Upper lobe of left lung (tissue), 6 donors: Measurements from ENCODE around the gene FLCN. TPM values are rescaled to one million over a fixed set of nuclear protein-coding genes. Genes with fewer than 3 reads are reported as not detected.

Experiments used
- ATAC-seq, 2 donors: fragments of 200-7000 bp; cut with Tn5 transposase; one replicate each; pipeline ENCODE4 v1.9.1; 2022; ENCODE audit warnings: mild to moderate bottlenecking in 2 of 2, moderate library complexity in 2 of 2; ENCODE audit not compliant: low FRiP score in 2 of 2
- DNase-seq, 2 donors: peaks; one replicate each; pipeline ENCODE4 v3.0.0-alpha.2; 2019 to 2020
- H3K27ac ChIP-seq, 4 donors: fragments of 200-600 bp; sonication (generic); one replicate each; pipeline ENCODE4 v1.5.1; 2016 to 2019
- H3K27me3 ChIP-seq, 4 donors: fragments of 200-600 bp; sonication (generic); one replicate each; pipeline ENCODE4 v1.5.1; 2017 to 2019
- H3K36me3 ChIP-seq, 4 donors: fragments of 200-600 bp; sonication (generic); one replicate each; pipeline ENCODE4 v1.5.1; 2016 to 2019
- H3K4me1 ChIP-seq, 4 donors: fragments of 200-600 bp; sonication (generic); one replicate each; pipeline ENCODE4 v1.5.1; 2018 to 2019
- H3K4me3 ChIP-seq, 4 donors: fragments of 200-600 bp; sonication (generic); one replicate each; pipeline ENCODE4 v1.5.1; 2017 to 2019; ENCODE audit warnings: mild to moderate bottlenecking in 2 of 4, moderate library complexity in 1 of 4
- H3K9me3 ChIP-seq, 4 donors: fragments of 200-600 bp; sonication (generic); one replicate each; pipeline ENCODE4 v1.5.1; 2018 to 2019
- EP300 ChIP-seq, 4 donors: sonication (generic); formaldehyde crosslinking; IDR thresholded peaks; one replicate each; pipeline ENCODE4 v1.5.1; 2017; ENCODE audit warnings: antibody characterized with exemption in 4 of 4, control low read depth in 2 of 4
- POLR2A ChIP-seq, 4 donors: fragments of 450-650 bp; IDR thresholded peaks; one replicate each; pipeline ENCODE4 v1.5.1; 2016 to 2017; ENCODE audit warnings: antibody characterized with exemption in 4 of 4, mild to moderate bottlenecking in 2 of 4
- POLR2AphosphoS5 ChIP-seq, 2 donors: sonication (generic); formaldehyde crosslinking; IDR thresholded peaks; one replicate each; pipeline ENCODE4 v1.5.1; 2017; ENCODE audit warnings: antibody characterized with exemption in 2 of 2
- WGBS, 2 donors: methylation state at CpG; one replicate each; pipeline ENCODE4 v1.1.5; 2017 to 2018; 5-methylcytosine and 5-hydroxymethylcytosine counted together
- total RNA-seq, 6 donors: library from RNA; depleted of rRNA in 4 of 6; stranded (reverse); fragments of >200 nt in 4 of 6; gene quantifications; one replicate each; pipeline versions ENCODE4 v1.1.0 to v1.2.1, GENCODE V29; 2016 to 2021
- TF ChIP-seq, protein P1 (sequence below), 6 experiments: fragments of 450-650 bp in 4 of 6; fragments of 200-600 bp in 2 of 6; sonication (generic) in 2 of 6; IDR thresholded peaks; one replicate each; pipeline ENCODE4 v1.5.1; 2016 to 2019; ENCODE audit warnings: antibody characterized with exemption in 6 of 6
- donor health status: DM: no; HTN: no; CAD: no; lungs with moderate emphysema.
- donor health status: DM: no; HTN: yes; CAD: no; lungs with severe emphysema.

Gene FLCN
- total RNA-seq, 6 donors from 2014 or later: 62.3 to 420 (median 103) TPM

DNA sequence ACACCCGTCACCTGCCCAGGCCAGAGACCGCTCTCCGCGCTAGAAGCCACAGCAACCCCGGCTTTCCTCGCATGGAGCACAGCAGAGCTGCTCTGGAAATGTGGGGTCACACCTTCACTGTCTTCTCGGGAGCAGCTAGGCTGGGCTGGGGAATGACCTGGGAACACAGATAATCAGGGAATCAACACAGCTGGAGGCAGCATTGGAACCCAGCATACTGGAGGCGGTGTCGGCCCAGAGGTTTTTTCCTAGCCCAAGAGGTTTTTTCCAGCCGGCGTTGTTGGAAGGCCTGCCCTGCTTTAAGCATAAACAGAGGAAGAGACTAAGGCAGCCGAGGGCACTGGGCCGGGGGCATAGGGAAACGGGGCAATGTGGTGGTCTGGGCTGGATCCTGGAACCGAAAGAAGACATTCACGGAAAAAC lies 30.0 kb downstream of the FLCN start:
- peak overlapping the region; percentile 76 to 85 (median 80) for H3K27ac ChIP-seq
- peaks cover 30 to 31% (median 30%) of the 10 kb centered on the region in 4 donors for H3K4me1 ChIP-seq
- peak overlapping the region in 2 of 4 donors; percentile 64 to 66 for H3K4me3 ChIP-seq
- TF ChIP-seq POLR2A (IDR thresholded peaks at IDR 0.05) (no peak), EP300 (IDR thresholded peaks at IDR 0.05) (no peak), POLR2AphosphoS5 (IDR thresholded peaks at IDR 0.05) (no peak)
- TF ChIP-seq, protein P1, sequence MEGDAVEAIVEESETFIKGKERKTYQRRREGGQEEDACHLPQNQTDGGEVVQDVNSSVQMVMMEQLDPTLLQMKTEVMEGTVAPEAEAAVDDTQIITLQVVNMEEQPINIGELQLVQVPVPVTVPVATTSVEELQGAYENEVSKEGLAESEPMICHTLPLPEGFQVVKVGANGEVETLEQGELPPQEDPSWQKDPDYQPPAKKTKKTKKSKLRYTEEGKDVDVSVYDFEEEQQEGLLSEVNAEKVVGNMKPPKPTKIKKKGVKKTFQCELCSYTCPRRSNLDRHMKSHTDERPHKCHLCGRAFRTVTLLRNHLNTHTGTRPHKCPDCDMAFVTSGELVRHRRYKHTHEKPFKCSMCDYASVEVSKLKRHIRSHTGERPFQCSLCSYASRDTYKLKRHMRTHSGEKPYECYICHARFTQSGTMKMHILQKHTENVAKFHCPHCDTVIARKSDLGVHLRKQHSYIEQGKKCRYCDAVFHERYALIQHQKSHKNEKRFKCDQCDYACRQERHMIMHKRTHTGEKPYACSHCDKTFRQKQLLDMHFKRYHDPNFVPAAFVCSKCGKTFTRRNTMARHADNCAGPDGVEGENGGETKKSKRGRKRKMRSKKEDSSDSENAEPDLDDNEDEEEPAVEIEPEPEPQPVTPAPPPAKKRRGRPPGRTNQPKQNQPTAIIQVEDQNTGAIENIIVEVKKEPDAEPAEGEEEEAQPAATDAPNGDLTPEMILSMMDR (IDR thresholded peaks at IDR 0.05): no peak
- ATAC-seq (peak in 1 of 2 donors; percentile 43), DNase-seq (no peak)
- H3K36me3 ChIP-seq: peaks cover 0 to 12% (median 11%) of the 10 kb centered on the region in 4 donors
- H3K9me3 ChIP-seq: no peaks in the 10 kb centered on the region
- H3K27me3 ChIP-seq: no peaks in the 10 kb centered on the region
- whole genome bisulfite sequencing, 2 donors: 55 to 75% methylated on average over 15 to 16 of the region's 16 CpGs

DNA sequence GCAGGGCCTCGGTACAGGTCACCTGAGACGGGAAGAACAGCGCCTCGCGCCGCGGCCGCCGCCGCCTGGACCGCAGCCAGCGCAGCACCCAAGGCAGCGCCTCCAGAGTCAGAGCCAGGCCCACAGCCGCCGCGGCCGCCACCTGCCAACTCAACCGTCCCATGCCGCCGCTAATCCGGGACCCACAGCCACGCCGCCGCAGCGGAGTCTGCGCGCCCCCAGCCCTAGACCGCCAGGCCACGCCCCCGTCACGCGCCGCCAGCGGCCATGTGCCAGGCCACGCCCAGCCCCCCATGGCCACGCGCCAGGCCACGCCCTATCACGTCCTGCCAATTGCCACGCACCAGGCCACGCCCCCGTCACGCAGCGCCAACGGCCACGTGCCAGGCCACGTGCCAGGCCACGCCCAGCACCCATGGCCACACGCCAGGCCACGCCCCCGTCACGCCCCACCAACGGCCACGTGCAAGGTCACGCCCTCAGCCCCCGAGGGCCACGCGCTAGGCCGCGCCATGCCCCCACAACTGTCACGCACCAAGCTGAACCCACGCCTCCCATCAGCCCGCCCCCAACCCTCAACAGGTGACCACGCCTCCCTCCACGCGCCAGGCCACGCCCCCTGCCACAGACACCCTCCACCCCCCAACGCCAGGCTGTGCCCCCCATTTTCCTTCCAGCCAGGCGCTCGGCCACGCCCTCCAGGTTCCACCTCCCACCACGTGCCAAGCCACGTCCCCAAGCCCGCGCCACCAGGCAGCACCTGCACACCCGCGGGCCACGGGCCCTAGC lies 30.6 kb downstream of the FLCN start, which contains the start of gene PLD6:
PLD6 (minus strand) TSS at position 210 of the 789 bp plus-strand sequence; CDS start at position 163, 47 bp downstream.
- no peaks in the 10 kb centered on the region for H3K9me3 ChIP-seq
- DNase-seq: peak; percentile 83 to 98
- WGBS, 2 donors: 36 to 64% methylated on average over 15 to 39 of the region's 78 CpGs
- H3K27me3 ChIP-seq: no peaks in the 10 kb centered on the region
- peaks cover 0 to 10% (median 7%) of the 10 kb centered on the region in 4 donors for H3K36me3 ChIP-seq
- peak within 1 kb of the TSS; percentile 76 to 85 (median 80) for H3K27ac ChIP-seq
- TF ChIP-seq EP300 (IDR thresholded peaks at IDR 0.05): peak in 2 of 4 donors; percentile 28 to 86
- TF ChIP-seq, protein P1 (IDR thresholded peaks at IDR 0.05): peak in 4 of 6 experiments; percentile 5 to 33 (median 10)
- TF ChIP-seq POLR2AphosphoS5 (IDR thresholded peaks at IDR 0.05): peak; percentile 63 to 82
- peak in 2 of 4 donors; percentile 39 to 52 for TF ChIP-seq POLR2A (IDR thresholded peaks at IDR 0.05)
- H3K4me1 ChIP-seq: peaks cover 30 to 31% (median 30%) of the 10 kb centered on the region in 4 donors
- peak; percentile 61 to 89 for ATAC-seq
- peak within 1 kb of the TSS; percentile 43 to 66 (median 54) for H3K4me3 ChIP-seq

DNA sequence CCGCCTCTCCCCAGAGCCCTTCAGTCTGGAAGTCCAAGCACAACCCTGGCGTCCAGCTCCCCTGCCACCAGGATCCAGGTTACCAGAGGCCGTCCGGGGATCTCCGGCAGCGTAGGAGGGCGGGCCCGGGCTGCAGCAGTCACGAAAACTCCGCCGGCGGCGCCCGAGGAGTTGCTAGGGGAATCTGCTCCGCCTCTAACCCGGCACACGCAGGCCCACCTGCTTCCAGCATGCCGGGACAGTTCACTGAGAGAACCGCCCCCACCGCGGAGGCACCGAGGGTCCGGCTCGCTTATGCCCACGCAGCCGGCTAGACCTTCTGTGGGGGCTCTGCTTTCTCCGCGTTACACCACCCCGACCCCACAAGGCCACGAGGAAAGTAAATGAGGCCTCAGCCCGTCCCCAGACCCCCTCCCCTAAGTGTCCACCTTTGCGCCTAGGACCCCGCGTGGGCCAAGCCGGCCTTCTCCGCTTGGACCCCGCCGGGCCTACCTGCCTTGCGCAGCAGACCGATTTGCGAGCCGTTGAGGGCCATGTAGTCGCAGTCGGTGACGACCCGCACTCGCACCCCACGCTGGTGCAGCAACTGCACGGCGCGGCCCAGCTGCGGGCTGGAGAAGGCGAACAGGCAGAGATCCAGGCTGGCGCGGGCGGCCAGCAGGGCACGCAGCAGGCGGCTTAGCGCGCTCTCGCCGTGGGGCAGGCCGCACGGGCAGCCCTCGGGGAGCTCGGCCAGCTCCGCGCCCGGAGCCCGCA lies 31.4 kb downstream of the FLCN start:
- peak; percentile 74 to 91 for DNase-seq
- Histone ChIP-seq H3K4me3 (peak overlapping the region; percentile 43 to 66 (median 54)), H3K27me3 (no peaks in the 10 kb centered on the region), H3K27ac (peak overlapping the region; percentile 76 to 85 (median 80)), H3K36me3 (peaks cover 0 to 5% (median 3%) of the 10 kb centered on the region in 4 donors), H3K9me3 (no peaks in the 10 kb centered on the region), H3K4me1 (peaks cover 30 to 33% (median 31%) of the 10 kb centered on the region in 4 donors)
- ATAC-seq: peak; percentile 46 to 68
- WGBS, 2 donors: 8 to 28% methylated on average over 8 to 37 of the region's 70 CpGs
- TF ChIP-seq POLR2AphosphoS5 (IDR thresholded peaks at IDR 0.05): no peak
- TF ChIP-seq POLR2A (IDR thresholded peaks at IDR 0.05): peak in 1 of 4 donors; percentile 8

DNA sequence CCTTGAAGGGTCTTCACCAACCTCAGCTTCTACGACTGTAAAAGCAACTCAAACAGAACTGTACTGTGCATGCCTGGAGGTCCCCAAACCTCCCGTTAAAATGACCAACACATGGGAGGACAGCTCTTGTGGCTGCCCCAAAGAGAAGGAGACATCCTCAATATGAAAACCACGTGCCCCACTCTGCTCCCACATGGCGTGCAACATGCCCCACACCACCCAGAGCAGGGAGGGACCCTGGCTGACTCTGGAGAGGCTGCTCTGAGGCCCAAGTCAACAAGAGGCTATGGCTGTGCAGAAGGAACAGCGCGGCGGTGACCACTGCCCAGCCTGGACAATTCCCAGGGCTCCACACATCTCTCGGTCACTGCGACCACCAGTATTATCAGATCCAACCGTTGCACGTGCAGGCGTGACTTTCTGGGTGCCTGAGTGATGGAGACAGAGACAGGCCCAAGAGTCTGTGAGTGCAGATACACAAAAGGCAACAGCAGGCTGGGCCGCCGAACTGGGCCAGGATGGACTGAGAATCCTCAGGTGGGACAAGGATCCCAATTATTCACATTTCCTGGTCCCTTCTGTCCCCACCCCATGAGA lies 32.2 kb downstream of the FLCN start:
- Histone ChIP-seq H3K36me3 (peaks cover 0 to 5% (median 2%) of the 10 kb centered on the region in 4 donors), H3K9me3 (no peaks in the 10 kb centered on the region), H3K27me3 (no peaks in the 10 kb centered on the region), H3K4me1 (peaks cover 30 to 38% (median 32%) of the 10 kb centered on the region in 4 donors), H3K4me3 (peak overlapping the region in 3 of 4 donors; percentile 43 to 66 (median 64)), H3K27ac (peak overlapping the region in 1 of 4 donors; percentile 81)
- ATAC-seq: no peak
- WGBS, 2 donors: 76 to 83% methylated on average over 13 to 14 of the region's 14 CpGs
- DNase-seq: no peak
- TF ChIP-seq POLR2AphosphoS5 (IDR thresholded peaks at IDR 0.05): no peak
- no peak for TF ChIP-seq POLR2A (IDR thresholded peaks at IDR 0.05)
- no peak for TF ChIP-seq EP300 (IDR thresholded peaks at IDR 0.05)
- TF ChIP-seq, protein P1 (IDR thresholded peaks at IDR 0.05): no peak
